DOHH2 (cell line): ENCODE data around the gene CCL21.

ENCODE experiments used
- H3F3A ChIP-seq: fragments of 200-600 bp; sonication (generic), shearing (Covaris generic); 2 replicates; pipeline ENCODE4 v1.6.0; 2016; ENCODE audit warnings: antibody characterized with exemption, mild to moderate bottlenecking; ENCODE audit not compliant: control insufficient read depth, insufficient read depth
- H3K27ac ChIP-seq: fragments of 200-600 bp; sonication (generic); 2 replicates; pipeline ENCODE4 v1.5.1; 2014; ENCODE audit warnings: low read depth, mild to moderate bottlenecking, low read length, moderate library complexity
- H3K27me3 ChIP-seq: fragments of 200-600 bp; sonication (generic); 2 replicates; pipeline ENCODE4 v1.6.1; 2014; ENCODE audit warnings: mild to moderate bottlenecking, low read length, mixed read lengths; ENCODE audit not compliant: control insufficient read depth
- H3K36me3 ChIP-seq: fragments of 200-600 bp; sonication (generic); 2 replicates; pipeline ENCODE4 v1.6.1; 2014; ENCODE audit warnings: mild to moderate bottlenecking, low read length, moderate library complexity, mixed read lengths; ENCODE audit not compliant: control insufficient read depth
- H3K4me1 ChIP-seq: fragments of 200-600 bp; sonication (generic); 2 replicates; pipeline ENCODE4 v1.6.1; 2014; ENCODE audit warnings: mild to moderate bottlenecking, low read length, mixed read lengths; ENCODE audit not compliant: control insufficient read depth
- H3K4me2 ChIP-seq: fragments of 200-600 bp; sonication (generic); 2 replicates; pipeline ENCODE4 v1.6.0; 2014; ENCODE audit warnings: mild to moderate bottlenecking, low read length, moderate library complexity
- H3K4me3 ChIP-seq: fragments of 200-600 bp; sonication (generic); 2 replicates; pipeline ENCODE4 v1.5.1; 2014; ENCODE audit warnings: mild to moderate bottlenecking, low read length, mixed read lengths
- H3K79me2 ChIP-seq: fragments of 200-600 bp; sonication (generic); 2 replicates; pipeline ENCODE4 v1.6.1; 2014; ENCODE audit warnings: mild to moderate bottlenecking, low read length, mixed read lengths; ENCODE audit not compliant: control insufficient read depth
- H3K9me2 ChIP-seq: fragments of 200-600 bp; sonication (generic); replicated peaks from 2 replicates; pipeline ENCODE4 v1.6.1; 2014; ENCODE audit warnings: mild to moderate bottlenecking, low read length, mixed read lengths; ENCODE audit not compliant: control insufficient read depth
- H3K9me3 ChIP-seq: fragments of 200-600 bp; sonication (generic); 2 replicates; pipeline ENCODE4 v1.6.1; 2014; ENCODE audit warnings: antibody characterized with exemption, low read length, mixed read lengths; ENCODE audit not compliant: control insufficient read depth, insufficient read depth
- H4K20me1 ChIP-seq: fragments of 200-600 bp; sonication (generic); 2 replicates; pipeline ENCODE4 v1.6.0; 2014; ENCODE audit warnings: low read depth, mild to moderate bottlenecking, antibody characterized with exemption, low read length, moderate library complexity; ENCODE audit not compliant: control insufficient read depth, insufficient read depth
- EZH2phosphoT487 ChIP-seq: fragments of 200-600 bp; sonication (generic); IDR thresholded peaks from 2 replicates; pipeline ENCODE4 v1.6.1; 2017; ENCODE audit warnings: borderline replicate concordance, mild to moderate bottlenecking, antibody characterized with exemption, low read length, moderate library complexity, mixed read lengths
- TF ChIP-seq, protein P1 (sequence below): fragments of 200-600 bp; sonication (generic); IDR thresholded peaks from one replicate; pipeline ENCODE4 v1.5.1; 2014; ENCODE audit warnings: antibody characterized with exemption, mild to moderate bottlenecking, low read depth, low read length; ENCODE audit not compliant: poor library complexity, severe bottlenecking

The CCL21 gene

DNA sequence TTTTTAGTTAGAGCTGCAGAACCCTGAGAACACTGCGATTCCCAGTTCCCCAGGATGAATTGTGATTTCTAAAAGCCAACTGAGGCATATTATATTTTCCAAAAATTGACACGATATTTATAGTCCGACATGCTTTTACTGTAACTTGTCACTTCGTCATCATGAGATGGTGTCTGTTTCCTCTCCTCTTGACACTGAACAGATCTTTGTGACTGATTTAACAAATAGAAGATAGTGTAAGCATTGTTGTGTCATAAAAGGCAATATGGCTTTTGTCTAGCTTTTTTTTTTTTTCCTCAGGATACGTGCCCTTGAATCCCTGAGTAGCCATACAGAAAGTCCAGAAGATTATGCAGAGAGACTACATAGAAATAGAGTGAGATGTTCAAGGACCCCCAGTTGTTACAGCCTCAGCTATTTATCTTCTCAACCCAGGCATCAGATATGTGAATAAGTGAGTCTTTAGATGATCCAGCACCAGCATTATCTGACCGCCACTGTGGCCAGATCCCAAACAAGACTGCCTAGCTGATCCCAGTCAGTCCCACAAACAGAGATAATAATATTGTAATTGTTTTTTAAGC, 27.8 kb upstream of the CCL21 start:
- TF ChIP-seq, protein P1, sequence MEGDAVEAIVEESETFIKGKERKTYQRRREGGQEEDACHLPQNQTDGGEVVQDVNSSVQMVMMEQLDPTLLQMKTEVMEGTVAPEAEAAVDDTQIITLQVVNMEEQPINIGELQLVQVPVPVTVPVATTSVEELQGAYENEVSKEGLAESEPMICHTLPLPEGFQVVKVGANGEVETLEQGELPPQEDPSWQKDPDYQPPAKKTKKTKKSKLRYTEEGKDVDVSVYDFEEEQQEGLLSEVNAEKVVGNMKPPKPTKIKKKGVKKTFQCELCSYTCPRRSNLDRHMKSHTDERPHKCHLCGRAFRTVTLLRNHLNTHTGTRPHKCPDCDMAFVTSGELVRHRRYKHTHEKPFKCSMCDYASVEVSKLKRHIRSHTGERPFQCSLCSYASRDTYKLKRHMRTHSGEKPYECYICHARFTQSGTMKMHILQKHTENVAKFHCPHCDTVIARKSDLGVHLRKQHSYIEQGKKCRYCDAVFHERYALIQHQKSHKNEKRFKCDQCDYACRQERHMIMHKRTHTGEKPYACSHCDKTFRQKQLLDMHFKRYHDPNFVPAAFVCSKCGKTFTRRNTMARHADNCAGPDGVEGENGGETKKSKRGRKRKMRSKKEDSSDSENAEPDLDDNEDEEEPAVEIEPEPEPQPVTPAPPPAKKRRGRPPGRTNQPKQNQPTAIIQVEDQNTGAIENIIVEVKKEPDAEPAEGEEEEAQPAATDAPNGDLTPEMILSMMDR = no peak
- no peak for TF ChIP-seq EZH2phosphoT487
- no peaks in the 10 kb centered on the region for H3K9me2 ChIP-seq
- peaks cover 5% of the 10 kb centered on the region; the same call in 1 of the 2 replicates for H3K27me3 ChIP-seq
- no peaks in the 10 kb centered on the region for H3K36me3 ChIP-seq
- H3K4me3 ChIP-seq = no peak overlapping the region
- no peaks in the 10 kb centered on the region for H3K9me3 ChIP-seq
- H3K27ac ChIP-seq = no peak overlapping the region
- H3K79me2 ChIP-seq = no peaks in the 10 kb centered on the region
- H3K4me1 ChIP-seq = no peaks in the 10 kb centered on the region
- H3F3A ChIP-seq = no peaks in the 10 kb centered on the region
- no peak overlapping the region for H3K4me2 ChIP-seq
- H4K20me1 ChIP-seq = no peaks in the 10 kb centered on the region

- Histone ChIP-seq H3K79me2 (no peaks in the 10 kb centered on the region), H3K9me2 (no peaks in the 10 kb centered on the region), H3K9me3 (no peaks in the 10 kb centered on the region), H3K36me3 (no peaks in the 10 kb centered on the region), H3K27ac (no peak overlapping the region), H3K27me3 (peaks cover 8% of the 10 kb centered on the region), H3F3A (no peaks in the 10 kb centered on the region), H4K20me1 (no peaks in the 10 kb centered on the region), H3K4me1 (no peaks in the 10 kb centered on the region), H3K4me2 (no peak overlapping the region), H3K4me3 (no peak overlapping the region)
- TF ChIP-seq, protein P1 = no peak
- no peak for TF ChIP-seq EZH2phosphoT487
Measured at GRCh38 chr9:34734720-34735119, 24.8 kb upstream of the CCL21 start.

DNA sequence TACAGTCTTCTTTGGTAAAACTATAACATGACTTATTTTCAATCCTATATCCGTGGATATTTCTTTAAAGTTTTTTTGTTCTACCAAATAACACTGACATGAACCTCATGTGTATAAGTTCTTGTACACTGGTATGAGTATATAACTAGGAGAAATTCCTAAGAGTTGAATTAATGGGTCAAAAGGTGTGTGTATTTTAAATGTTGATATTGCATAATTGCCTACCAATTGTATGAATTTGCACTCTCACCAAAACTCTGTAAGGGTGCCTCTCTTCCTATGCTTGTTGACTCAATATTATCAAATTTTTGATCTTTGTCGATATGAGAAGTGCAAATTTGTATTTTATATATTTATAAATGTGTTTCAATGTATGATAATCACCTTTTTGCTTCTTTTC, 22.9 kb upstream of the CCL21 start:
- Histone ChIP-seq H3K9me2 (no peaks in the 10 kb centered on the region), H3K36me3 (no peaks in the 10 kb centered on the region), H3K4me1 (no peaks in the 10 kb centered on the region), H3K27ac (no peak overlapping the region), H3K9me3 (no peaks in the 10 kb centered on the region), H3K79me2 (no peaks in the 10 kb centered on the region), H3K4me2 (no peak overlapping the region), H3K4me3 (no peak overlapping the region), H3F3A (no peaks in the 10 kb centered on the region), H3K27me3 (peaks cover 10% of the 10 kb centered on the region), H4K20me1 (no peaks in the 10 kb centered on the region)
- TF ChIP-seq, protein P1 = no peak
- no peak for TF ChIP-seq EZH2phosphoT487

DNA sequence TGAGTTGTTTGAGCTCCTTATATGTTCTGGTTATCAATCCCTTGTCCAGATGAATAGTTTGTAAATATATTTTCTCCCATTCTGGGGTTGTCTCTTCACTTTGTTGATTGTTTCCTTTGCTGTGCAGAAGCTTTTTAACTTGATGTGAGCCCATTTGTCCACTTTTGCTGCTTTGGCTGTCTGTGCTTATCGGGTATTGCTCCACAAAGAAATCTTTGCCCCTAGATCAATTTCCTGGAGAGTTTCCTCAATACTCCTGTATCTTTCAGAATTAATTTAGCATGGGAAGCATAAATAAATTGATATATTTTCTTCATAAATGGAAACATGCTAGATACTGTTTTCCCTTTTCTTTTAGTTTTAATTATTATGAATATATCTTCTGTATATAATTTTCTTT, 22.5 kb upstream of the CCL21 start:
- Histone ChIP-seq H3K27me3 (peaks cover 10% of the 10 kb centered on the region), H3K4me2 (no peak overlapping the region), H3K27ac (no peak overlapping the region), H4K20me1 (no peaks in the 10 kb centered on the region), H3K36me3 (no peaks in the 10 kb centered on the region), H3K9me2 (no peaks in the 10 kb centered on the region), H3F3A (no peaks in the 10 kb centered on the region), H3K4me1 (no peaks in the 10 kb centered on the region), H3K79me2 (no peaks in the 10 kb centered on the region), H3K4me3 (no peak overlapping the region), H3K9me3 (no peaks in the 10 kb centered on the region)
- TF ChIP-seq, protein P1 = no peak
- TF ChIP-seq EZH2phosphoT487 = no peak
